Measurements from ENCODE around the gene SNAPC1. TPM values are rescaled to one million over a fixed set of nuclear protein-coding genes. Genes with fewer than 3 reads are reported as not detected.

SNAPC1 gene, protein sequence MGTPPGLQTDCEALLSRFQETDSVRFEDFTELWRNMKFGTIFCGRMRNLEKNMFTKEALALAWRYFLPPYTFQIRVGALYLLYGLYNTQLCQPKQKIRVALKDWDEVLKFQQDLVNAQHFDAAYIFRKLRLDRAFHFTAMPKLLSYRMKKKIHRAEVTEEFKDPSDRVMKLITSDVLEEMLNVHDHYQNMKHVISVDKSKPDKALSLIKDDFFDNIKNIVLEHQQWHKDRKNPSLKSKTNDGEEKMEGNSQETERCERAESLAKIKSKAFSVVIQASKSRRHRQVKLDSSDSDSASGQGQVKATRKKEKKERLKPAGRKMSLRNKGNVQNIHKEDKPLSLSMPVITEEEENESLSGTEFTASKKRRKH
- total RNA-seq = 10 to 100 TPM; 10.5 to 11.2 TPM

- ChIA-PET POLR2A (interaction anchor here (0.7 to 1.5 kb wide), 6 partner anchors 9 to 285 kb away, joined by 3 to 9 read pairs (median 4); partner anchors contain the start of gene HIF1A), CTCF (interaction anchor here (0.5 to 2.0 kb wide), 11 partner anchors 9 to 1393 kb away, joined by 3 to 11 read pairs (median 3); no protein-coding TSS in a partner anchor)
- Mint-ChIP-seq H3K27ac (peak within 1 kb of the TSS; percentile 96), H3K27me3 (no peaks in the 10 kb centered on the region), H3K4me1 (peaks cover 35% of the 10 kb centered on the region), H3K4me3 (peak within 1 kb of the TSS; percentile 95), H3K36me3 (ENCODE audit: low read depth) (peaks cover 7% of the 10 kb centered on the region), H3K9me3 (ENCODE audit: low read depth) (no peaks in the 10 kb centered on the region)
- ATAC-seq (peak; percentile 98), DNase-seq (peak; percentile 98)
- intact Hi-C loops (cut with DNase I, micrococcal nuclease) = loop anchor here (1.0 to 5.0 kb wide), 6 partner anchors 11 to 1670 kb away; partner anchors contain the start of genes HIF1A (in 1 of the 2) and PCNX4 (in 1 of the 2)
Observed at GRCh38 chr14:61761959-61762786, at the start of gene SNAPC1. SNAPC1 (plus strand) TSS chr14:61762420; CDS start chr14:61762461, 41 bp downstream.

DNA sequence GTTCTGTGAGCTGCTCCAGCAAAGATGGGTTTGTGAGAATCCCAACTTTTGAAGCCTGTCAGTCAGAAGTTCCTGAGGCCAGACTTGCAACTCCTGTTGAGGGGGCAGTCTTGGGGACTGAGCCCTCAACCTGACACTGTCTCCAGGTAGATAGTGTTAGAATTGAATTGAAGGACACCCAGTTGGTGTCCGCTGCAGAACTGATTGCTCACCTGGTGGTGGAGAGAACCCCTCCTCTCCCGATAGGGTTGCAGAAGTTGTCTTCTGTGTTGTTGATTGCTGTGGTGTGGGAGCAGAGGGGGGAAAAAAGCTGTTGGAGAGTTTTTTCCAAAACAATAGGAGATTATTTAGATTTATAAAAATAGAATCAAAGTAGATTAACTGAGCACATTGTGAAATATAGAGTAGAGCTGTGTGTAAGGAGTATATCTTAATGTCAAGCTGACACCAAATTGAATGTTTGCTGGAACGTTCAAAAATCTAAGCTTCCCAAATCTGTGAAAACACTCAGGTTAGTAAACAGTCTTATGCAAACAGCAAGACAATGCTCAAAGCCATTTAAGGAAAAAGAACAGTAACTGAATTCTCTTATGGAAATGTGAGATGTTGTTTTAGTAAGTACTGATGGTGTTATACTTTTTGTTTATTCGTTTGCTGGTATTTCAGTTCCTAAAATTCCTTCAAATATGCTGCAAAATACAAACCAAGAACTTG is 48.3 kb upstream of the SNAPC1 start:
- Mint-ChIP-seq H3K4me3 (no peak overlapping the region), H3K4me1 (peaks cover 94% of the 10 kb centered on the region), H3K27ac (peak overlapping the region; percentile 63), H3K27me3 (no peaks in the 10 kb centered on the region), H3K36me3 (ENCODE audit: low read depth) (peaks cover 21% of the 10 kb centered on the region), H3K9me3 (ENCODE audit: low read depth) (no peaks in the 10 kb centered on the region)
- POLR2A ChIA-PET = interaction anchor here (0.6 kb wide), 1 partner anchor 32 kb away, joined by 3 read pairs; no protein-coding TSS in a partner anchor
- intact Hi-C loops (cut with DNase I, micrococcal nuclease) = loop anchor here (2.0 to 5.0 kb wide), 2 partner anchors 17 to 252 kb away; no protein-coding TSS in a partner anchor
- CTCF ChIA-PET = interaction anchor here (0.6 to 5.8 kb wide), 3 partner anchors 14 to 244 kb away, joined by 3 to 14 read pairs (median 4); no protein-coding TSS in a partner anchor
- no peak for DNase-seq
- ATAC-seq = no peak

DNA sequence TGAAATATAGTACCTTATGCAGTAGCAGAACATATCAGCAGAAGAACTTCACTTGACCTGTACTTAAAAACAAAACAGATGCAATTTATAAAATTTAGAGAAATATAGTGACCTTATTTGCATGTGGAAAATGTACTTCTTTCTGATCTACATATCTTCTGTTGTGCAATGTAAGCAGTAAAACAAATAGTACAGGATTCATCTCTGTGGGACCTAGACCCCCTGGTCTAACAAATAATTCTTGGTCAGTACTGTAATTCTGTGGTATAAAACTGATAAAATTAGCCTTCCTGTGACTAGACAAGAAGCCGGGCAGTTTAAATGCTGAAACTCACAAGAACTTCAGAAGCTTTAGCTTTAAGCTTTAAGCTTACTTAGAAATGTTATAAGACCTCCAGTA is 45.3 kb upstream of the SNAPC1 start:
- H3K36me3 Mint-ChIP-seq (ENCODE audit: low read depth) = peaks cover 27% of the 10 kb centered on the region
- ChIA-PET POLR2A (no interaction called here), CTCF (interaction anchor here (0.6 to 5.8 kb wide), 7 partner anchors 11 to 241 kb away, joined by 3 to 14 read pairs (median 8); no protein-coding TSS in a partner anchor)
- no peak for DNase-seq
- H3K27ac Mint-ChIP-seq = peak overlapping the region; percentile 65
- no peak for ATAC-seq
- intact Hi-C loops (cut with DNase I, micrococcal nuclease) = no loop called here
- no peaks in the 10 kb centered on the region for H3K27me3 Mint-ChIP-seq
- no peaks in the 10 kb centered on the region for H3K9me3 Mint-ChIP-seq (ENCODE audit: low read depth)
- no peak overlapping the region for H3K4me3 Mint-ChIP-seq
- H3K4me1 Mint-ChIP-seq = peaks cover 92% of the 10 kb centered on the region

- Mint-ChIP-seq H3K4me3 (no peak overlapping the region), H3K36me3 (ENCODE audit: low read depth) (peaks cover 31% of the 10 kb centered on the region), H3K9me3 (ENCODE audit: low read depth) (no peaks in the 10 kb centered on the region), H3K27me3 (no peaks in the 10 kb centered on the region), H3K27ac (peak overlapping the region; percentile 19), H3K4me1 (peaks cover 86% of the 10 kb centered on the region)
- ATAC-seq (no peak), DNase-seq (no peak)
- CTCF ChIA-PET = interaction anchor here (0.6 to 5.8 kb wide), 5 partner anchors 11 to 119 kb away, joined by 3 to 14 read pairs (median 4); no protein-coding TSS in a partner anchor
- POLR2A ChIA-PET = no interaction called here
- intact Hi-C loops (cut with DNase I, micrococcal nuclease) = loop anchor here in 1 of 2 experiments (2.0 kb wide), 1 partner anchor 19 kb away; no protein-coding TSS in a partner anchor
Observed at GRCh38 chr14:61718039-61718438, 44.2 kb upstream of the SNAPC1 start.

GRCh38 chr14:61719344-61720293 is 42.6 kb upstream of the SNAPC1 start:
- Mint-ChIP-seq H3K4me1 (peaks cover 83% of the 10 kb centered on the region), H3K27me3 (no peaks in the 10 kb centered on the region), H3K27ac (peak overlapping the region; percentile 81), H3K9me3 (ENCODE audit: low read depth) (no peaks in the 10 kb centered on the region), H3K36me3 (ENCODE audit: low read depth) (peaks cover 38% of the 10 kb centered on the region), H3K4me3 (peak overlapping the region; percentile 41)
- intact Hi-C loops (cut with DNase I, micrococcal nuclease) = loop anchor here in 1 of 2 experiments (2.0 kb wide), 1 partner anchor 21 kb away; no protein-coding TSS in a partner anchor
- ChIA-PET CTCF (interaction anchor here (0.7 to 5.8 kb wide), 17 partner anchors 8 to 434 kb away, joined by 3 to 14 read pairs (median 4); no protein-coding TSS in a partner anchor), POLR2A (interaction anchor here (0.9 to 1.6 kb wide), 3 partner anchors 9 to 24 kb away, joined by 4 to 8 read pairs (median 4); no protein-coding TSS in a partner anchor)
- DNase-seq = no peak
- ATAC-seq = peak; percentile 52

- no peak for DNase-seq
- ChIA-PET CTCF (interaction anchor here (0.7 to 3.5 kb wide), 17 partner anchors 9 to 452 kb away, joined by 3 to 13 read pairs (median 4); no protein-coding TSS in a partner anchor), POLR2A (interaction anchor here (0.9 to 1.6 kb wide), 4 partner anchors 10 to 24 kb away, joined by 3 to 8 read pairs (median 4); no protein-coding TSS in a partner anchor)
- H3K4me3 Mint-ChIP-seq = peak overlapping the region; percentile 41
- no peak for ATAC-seq
- H3K4me1 Mint-ChIP-seq = peaks cover 81% of the 10 kb centered on the region
- H3K9me3 Mint-ChIP-seq (ENCODE audit: low read depth) = no peaks in the 10 kb centered on the region
- intact Hi-C loops (cut with DNase I, micrococcal nuclease) = no loop called here
- H3K27ac Mint-ChIP-seq = peak overlapping the region; percentile 81
- no peaks in the 10 kb centered on the region for H3K27me3 Mint-ChIP-seq
- H3K36me3 Mint-ChIP-seq (ENCODE audit: low read depth) = peaks cover 43% of the 10 kb centered on the region
Observed at GRCh38 chr14:61720294-61720661, 41.9 kb upstream of the SNAPC1 start.

DNA sequence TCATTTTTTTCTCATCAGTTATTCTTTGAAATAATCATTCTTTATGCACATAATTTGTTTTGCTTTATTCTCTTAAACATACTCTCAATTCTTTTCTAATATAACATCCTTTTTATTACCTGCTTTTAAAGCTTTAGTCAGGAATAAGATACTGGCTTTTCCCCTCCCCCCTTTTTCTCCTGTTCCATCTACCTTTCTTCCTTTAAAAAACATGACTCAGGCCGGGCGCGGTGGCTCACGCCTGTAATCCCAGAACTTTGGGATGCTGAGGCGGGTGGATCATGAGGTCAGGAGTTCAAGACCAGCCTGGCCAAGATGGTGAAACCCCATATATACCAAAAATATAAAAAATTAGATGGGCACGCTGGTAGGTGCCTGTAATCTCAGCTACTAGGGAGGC is 41.5 kb upstream of the SNAPC1 start:
- intact Hi-C loops (cut with DNase I, micrococcal nuclease) = no loop called here
- Mint-ChIP-seq H3K27ac (peak overlapping the region; percentile 47), H3K4me3 (no peak overlapping the region)

GRCh38 chr14:61724133-61724532 is 38.1 kb upstream of the SNAPC1 start:
- H3K4me3 Mint-ChIP-seq = no peak overlapping the region
- peaks cover 77% of the 10 kb centered on the region for H3K36me3 Mint-ChIP-seq (ENCODE audit: low read depth)
- peak overlapping the region; percentile 59 for H3K27ac Mint-ChIP-seq
- no peaks in the 10 kb centered on the region for H3K9me3 Mint-ChIP-seq (ENCODE audit: low read depth)
- POLR2A ChIA-PET = no interaction called here
- H3K27me3 Mint-ChIP-seq = no peaks in the 10 kb centered on the region
- no peak for DNase-seq
- CTCF ChIA-PET = interaction anchor here (4.0 kb wide), 1 partner anchor 19 kb away, joined by 17 read pairs; no protein-coding TSS in a partner anchor
- ATAC-seq = no peak
- intact Hi-C loops (cut with DNase I, micrococcal nuclease) = loop anchor here in 1 of 2 experiments (2.0 kb wide), 1 partner anchor 15 kb away; no protein-coding TSS in a partner anchor
- peaks cover 75% of the 10 kb centered on the region for H3K4me1 Mint-ChIP-seq

More for the DNA sequence above, 41.5 kb upstream of the SNAPC1 start:
- CTCF ChIA-PET = interaction anchor here (0.7 to 3.5 kb wide), 17 partner anchors 10 to 452 kb away, joined by 3 to 13 read pairs (median 4); no protein-coding TSS in a partner anchor
- ATAC-seq (no peak), DNase-seq (no peak)
- POLR2A ChIA-PET = interaction anchor here (1.0 kb wide), 1 partner anchor 20 kb away, joined by 3 read pairs; no protein-coding TSS in a partner anchor
- Mint-ChIP-seq H3K4me1 (peaks cover 80% of the 10 kb centered on the region), H3K27me3 (no peaks in the 10 kb centered on the region), H3K36me3 (ENCODE audit: low read depth) (peaks cover 47% of the 10 kb centered on the region), H3K9me3 (ENCODE audit: low read depth) (no peaks in the 10 kb centered on the region)

DNA sequence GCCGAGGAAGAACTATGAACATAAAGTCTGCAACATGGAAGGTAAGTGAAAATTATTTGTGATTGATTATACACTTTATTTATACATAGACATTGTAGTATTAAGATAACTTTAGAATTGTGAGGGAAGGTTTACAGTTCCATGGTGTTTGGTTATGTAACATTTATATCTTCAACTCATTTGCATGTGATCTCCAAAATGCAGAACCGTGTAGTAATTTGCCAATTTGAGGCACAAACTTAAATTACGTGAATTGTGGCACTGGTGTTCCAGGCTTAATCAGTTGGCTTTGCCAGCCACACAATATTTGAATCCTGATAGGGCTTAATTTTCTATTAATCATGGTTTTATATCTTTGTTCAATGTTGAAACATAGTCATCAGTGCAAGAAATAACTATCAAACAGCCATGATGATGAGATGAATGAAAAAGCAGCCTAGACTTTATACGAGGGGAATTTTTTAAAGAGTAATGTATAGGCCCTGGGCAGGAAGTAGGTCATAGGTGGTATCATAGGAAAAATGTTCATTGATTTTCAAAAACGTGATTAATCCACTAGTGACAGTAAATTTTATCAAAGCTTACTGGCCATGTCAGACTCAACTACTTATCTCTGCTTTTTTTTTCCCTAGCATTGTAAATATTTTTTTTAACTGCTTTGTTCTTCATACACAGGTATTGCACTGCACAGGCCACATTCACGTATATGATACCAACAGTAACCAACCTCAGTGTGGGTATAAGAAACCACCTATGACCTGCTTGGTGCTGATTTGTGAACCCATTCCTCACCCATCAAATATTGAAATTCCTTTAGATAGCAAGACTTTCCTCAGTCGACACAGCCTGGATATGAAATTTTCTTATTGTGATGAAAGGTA is 35.2 kb upstream of the SNAPC1 start:
- Mint-ChIP-seq H3K27ac (peak overlapping the region; percentile 67), H3K9me3 (ENCODE audit: low read depth) (no peaks in the 10 kb centered on the region), H3K4me3 (peak overlapping the region; percentile 8), H3K4me1 (peaks cover 63% of the 10 kb centered on the region), H3K36me3 (ENCODE audit: low read depth) (peaks cover 81% of the 10 kb centered on the region), H3K27me3 (no peaks in the 10 kb centered on the region)
- DNase-seq (no peak), ATAC-seq (peak; percentile 55)
- POLR2A ChIA-PET = interaction anchor here (0.7 kb wide), 1 partner anchor 173 kb away, joined by 3 read pairs; no protein-coding TSS in a partner anchor
- intact Hi-C loops (cut with DNase I, micrococcal nuclease) = loop anchor here in 1 of 2 experiments (2.0 kb wide), 1 partner anchor 64 kb away; no protein-coding TSS in a partner anchor
- CTCF ChIA-PET = interaction anchor here (0.9 to 4.0 kb wide), 5 partner anchors 8 to 264 kb away, joined by 3 to 17 read pairs (median 7); no protein-coding TSS in a partner anchor

Data from activated CD4-positive, alpha-beta T cell treated with anti-CD3 and anti-CD28 coated beads for 36 hours (primary cell).